Activated CD4-positive, alpha-beta memory T cell treated with anti-CD3 and anti-CD28 coated beads for 36 hours (primary cell): Measurements from ENCODE around the gene DUS2. TPM values are rescaled to one million over a fixed set of nuclear protein-coding genes. Genes with fewer than 3 reads are reported as not detected.
A peak's percentile ranks its signal among the peaks of the same experiment; 100 is the strongest.
"Not testable (repeated sequence)": the region's sequence is repeated elsewhere in the genome, so short reads cannot be mapped to it uniquely, and the experiment has no call there.

Experiments used
- CTCF ChIA-PET: fragments of 350-600 bp; sonication (Branson Sonifier 250); formaldehyde crosslinking; loops from one replicate; lab custom pipeline; 2021; ENCODE audit warnings: antibody characterized with exemption, inconsistent platforms; lab: Charles Lee
- POLR2A ChIA-PET: fragments of 350-600 bp; sonication (Branson Sonifier 250); formaldehyde crosslinking; loops from one replicate; lab custom pipeline; 2021; ENCODE audit warnings: antibody characterized with exemption; lab: Charles Lee
- DNase-seq: peaks from one replicate; pipeline ENCODE4 v3.0.0-alpha.2; 2020
- H3K27ac Mint-ChIP-seq: one replicate; pipeline ENCODE4 v1.8.0; 2021; ENCODE audit warnings: mixed read lengths
- H3K27me3 Mint-ChIP-seq: one replicate; pipeline ENCODE4 v1.8.0; 2021; ENCODE audit warnings: mixed read lengths
- H3K36me3 Mint-ChIP-seq: one replicate; pipeline ENCODE4 v1.8.0; 2021; ENCODE audit warnings: mixed read lengths
- H3K4me1 Mint-ChIP-seq: one replicate; pipeline ENCODE4 v1.8.0; 2021; ENCODE audit warnings: low read depth, mixed read lengths
- H3K4me3 Mint-ChIP-seq: one replicate; pipeline ENCODE4 v1.8.0; 2021; ENCODE audit warnings: mild to moderate bottlenecking, mixed read lengths
- H3K9me3 Mint-ChIP-seq: one replicate; pipeline ENCODE4 v1.8.0; 2021; ENCODE audit warnings: mixed read lengths
- intact Hi-C: fragments of 100-400 bp; cut with micrococcal nuclease; formaldehyde crosslinking; loops from one replicate; pipeline ENCODE4 v1.15.1; 2023
- total RNA-seq, 2 experiments: library from RNA; stranded (reverse); gene quantifications; one replicate each; pipeline ENCODE4 v1.2.3, GENCODE V29; 2021

The DUS2 gene
- total RNA-seq, 2 experiments from 2014 or later = 29.2 to 29.4 TPM

- Mint-ChIP-seq H3K36me3 (peaks cover 5% of the 10 kb centered on the region), H3K9me3 (no peaks in the 10 kb centered on the region), H3K4me3 (peak overlapping the region; percentile 86), H3K27ac (peak overlapping the region; percentile 97), H3K4me1 (peaks cover 63% of the 10 kb centered on the region), H3K27me3 (no peaks in the 10 kb centered on the region)
- ChIA-PET POLR2A (interaction anchor here (2.1 kb wide), 1 partner anchor 88 kb away, joined by 5 read pairs; the partner anchor contains the start of gene DPEP2), CTCF (interaction anchor here (0.8 to 2.4 kb wide), 4 partner anchors 9 to 144 kb away, joined by 3 to 8 read pairs (median 4); no protein-coding TSS in a partner anchor)
- no peak for DNase-seq
- intact Hi-C loops = loop anchor here (2.0 to 10.0 kb wide), 2 partner anchors 30 to 912 kb away; partner anchors contain the start of gene NOL3
Measured at GRCh38 chr16:68086860-68087268, 63.8 kb downstream of the DUS2 start.

- DNase-seq = no peak
- Mint-ChIP-seq H3K36me3 (peaks cover 5% of the 10 kb centered on the region), H3K27ac (peak overlapping the region; percentile 80), H3K4me3 (peak overlapping the region; percentile 86), H3K4me1 (peaks cover 60% of the 10 kb centered on the region), H3K27me3 (no peaks in the 10 kb centered on the region), H3K9me3 (no peaks in the 10 kb centered on the region)
- POLR2A ChIA-PET = no interaction called here
- intact Hi-C loops = loop anchor here (2.0 to 10.0 kb wide), 2 partner anchors 29 to 913 kb away; partner anchors contain the start of gene NOL3
- CTCF ChIA-PET = interaction anchor here (0.6 to 0.9 kb wide), 2 partner anchors 47 to 575 kb away, joined by 3 read pairs; no protein-coding TSS in a partner anchor
Measured at GRCh38 chr16:68087688-68088087, 64.6 kb downstream of the DUS2 start.

DNA sequence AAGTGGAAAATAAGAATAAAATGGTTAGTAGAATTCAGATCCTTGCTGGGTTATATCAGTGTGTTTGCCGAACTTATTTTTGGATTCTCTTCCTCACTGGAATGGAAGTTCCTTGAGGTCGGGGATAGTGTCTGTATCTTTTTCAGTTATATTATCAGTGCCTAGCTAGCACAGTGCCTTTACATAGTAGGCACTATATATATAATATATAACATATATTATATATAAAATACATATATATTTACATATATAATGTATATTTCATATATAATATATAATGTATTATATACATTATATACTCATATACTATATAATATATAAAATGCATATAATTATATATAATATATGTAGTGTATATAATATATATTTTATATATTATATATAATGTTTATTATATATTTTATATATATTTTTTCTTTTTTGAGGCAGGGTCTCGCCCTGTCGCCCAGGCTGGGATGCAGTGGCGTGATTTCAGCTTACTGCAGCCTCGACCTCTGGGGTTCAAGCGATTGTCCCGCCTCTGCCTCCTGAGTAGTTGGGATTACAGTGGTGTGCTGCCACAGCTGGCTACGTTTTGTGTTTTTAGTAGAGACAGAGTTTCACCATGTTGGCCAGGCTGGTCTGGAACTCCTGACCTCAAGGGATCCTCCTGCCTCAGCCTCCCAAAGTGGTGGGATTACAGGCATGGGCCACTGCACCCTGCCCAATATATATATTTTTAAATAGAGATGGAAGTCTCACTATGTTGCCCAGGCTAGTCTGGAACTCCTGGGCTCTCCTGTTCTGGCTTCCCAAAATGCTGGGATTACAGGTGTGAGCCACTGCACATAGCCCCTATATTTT lies 65.3 kb downstream of the DUS2 start:
- intact Hi-C loops = loop anchor here (10.0 kb wide), 1 partner anchor 914 kb away; the partner anchor contains the start of gene NOL3
- ChIA-PET CTCF (no interaction called here), POLR2A (no interaction called here)
- Mint-ChIP-seq H3K27ac (peak overlapping the region; percentile 80), H3K9me3 (no peaks in the 10 kb centered on the region), H3K36me3 (peaks cover 5% of the 10 kb centered on the region), H3K4me1 (peaks cover 60% of the 10 kb centered on the region), H3K4me3 (peak overlapping the region; percentile 86), H3K27me3 (no peaks in the 10 kb centered on the region)
- no peak for DNase-seq

DNA sequence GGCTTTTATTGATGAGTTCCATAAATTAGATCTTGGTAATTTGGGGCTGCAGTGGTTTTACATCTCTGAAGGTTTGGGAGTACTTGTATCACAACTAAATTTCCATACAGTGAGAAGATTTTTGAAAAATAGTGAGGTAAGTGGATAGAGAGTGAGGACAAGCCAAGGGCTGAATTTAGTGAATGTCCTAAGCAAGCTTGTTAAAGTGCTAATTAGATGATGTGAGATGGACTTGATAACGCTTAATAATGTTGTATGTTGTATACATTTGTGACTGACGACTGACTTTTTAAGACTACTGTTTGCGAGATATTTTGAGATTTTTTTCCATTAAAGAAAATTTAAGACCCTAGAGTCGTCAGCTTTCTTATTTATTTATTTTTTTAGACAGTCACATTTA lies 66.0 kb downstream of the DUS2 start:
- POLR2A ChIA-PET = no interaction called here
- no peaks in the 10 kb centered on the region for H3K27me3 Mint-ChIP-seq
- intact Hi-C loops = loop anchor here (10.0 kb wide), 1 partner anchor 914 kb away; the partner anchor contains the start of gene NOL3
- CTCF ChIA-PET = interaction anchor here (0.8 kb wide), 1 partner anchor 19 kb away, joined by 3 read pairs; no protein-coding TSS in a partner anchor
- H3K4me3 Mint-ChIP-seq = peak overlapping the region; percentile 63
- DNase-seq = no peak
- H3K9me3 Mint-ChIP-seq = no peaks in the 10 kb centered on the region
- peak overlapping the region; percentile 67 for H3K27ac Mint-ChIP-seq
- H3K4me1 Mint-ChIP-seq = peaks cover 60% of the 10 kb centered on the region
- peaks cover 5% of the 10 kb centered on the region for H3K36me3 Mint-ChIP-seq

GRCh38 chr16:68090130-68090529 lies 67.0 kb downstream of the DUS2 start:
- DNase-seq = no peak
- Mint-ChIP-seq H3K27ac (peak overlapping the region; percentile 20), H3K4me1 (peaks cover 65% of the 10 kb centered on the region), H3K4me3 (peak overlapping the region; percentile 21), H3K9me3 (no peaks in the 10 kb centered on the region), H3K27me3 (no peaks in the 10 kb centered on the region), H3K36me3 (peaks cover 5% of the 10 kb centered on the region)
- intact Hi-C loops = loop anchor here (5.0 kb wide), 1 partner anchor 122 kb away; no protein-coding TSS in a partner anchor
- CTCF ChIA-PET = interaction anchor here (1.1 kb wide), 1 partner anchor 27 kb away, joined by 3 read pairs; no protein-coding TSS in a partner anchor
- POLR2A ChIA-PET = interaction anchor here (0.6 kb wide), 1 partner anchor 94 kb away, joined by 3 read pairs; no protein-coding TSS in a partner anchor

DNA sequence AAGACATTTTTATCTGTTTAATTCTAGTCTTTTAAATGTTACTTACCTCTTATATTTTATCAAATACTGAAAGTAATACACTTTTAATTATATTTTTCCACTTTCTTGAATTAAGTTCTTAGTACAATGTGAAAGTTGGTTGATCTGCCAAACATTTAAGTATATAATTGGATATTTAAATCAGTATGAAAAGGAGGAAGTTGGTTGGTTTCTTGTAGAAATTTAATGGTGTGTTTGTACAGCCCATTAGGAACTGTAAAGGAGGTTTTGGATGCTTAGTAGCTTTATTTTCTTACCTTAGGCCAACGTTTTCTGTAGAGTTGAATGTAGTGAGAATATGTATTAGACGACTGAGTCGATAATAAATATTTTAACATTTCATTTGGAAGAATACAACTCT lies 67.4 kb downstream of the DUS2 start:
- H3K4me1 Mint-ChIP-seq = peaks cover 66% of the 10 kb centered on the region
- intact Hi-C loops = loop anchor here (5.0 kb wide), 1 partner anchor 122 kb away; no protein-coding TSS in a partner anchor
- H3K27me3 Mint-ChIP-seq = no peaks in the 10 kb centered on the region
- H3K36me3 Mint-ChIP-seq = peaks cover 5% of the 10 kb centered on the region
- no peaks in the 10 kb centered on the region for H3K9me3 Mint-ChIP-seq
- H3K27ac Mint-ChIP-seq = peak overlapping the region; percentile 49
- DNase-seq = no peak
- ChIA-PET POLR2A (interaction anchor here (0.6 kb wide), 1 partner anchor 95 kb away, joined by 3 read pairs; no protein-coding TSS in a partner anchor), CTCF (interaction anchor here (1.1 kb wide), 1 partner anchor 26 kb away, joined by 3 read pairs; no protein-coding TSS in a partner anchor)
- H3K4me3 Mint-ChIP-seq = peak overlapping the region; percentile 7

- H3K4me1 Mint-ChIP-seq = peaks cover 71% of the 10 kb centered on the region
- H3K36me3 Mint-ChIP-seq = peaks cover 4% of the 10 kb centered on the region
- H3K27me3 Mint-ChIP-seq = no peaks in the 10 kb centered on the region
- ChIA-PET CTCF (interaction anchor here (0.9 to 2.5 kb wide), 4 partner anchors 25 to 170 kb away, joined by 3 to 7 read pairs (median 3); no protein-coding TSS in a partner anchor), POLR2A (no interaction called here)
- intact Hi-C loops = loop anchor here (5.0 kb wide), 1 partner anchor 121 kb away; no protein-coding TSS in a partner anchor
- no peaks in the 10 kb centered on the region for H3K9me3 Mint-ChIP-seq
- no peak for DNase-seq
- peak overlapping the region; percentile 47 for H3K27ac Mint-ChIP-seq
- H3K4me3 Mint-ChIP-seq = no peak overlapping the region
Measured at GRCh38 chr16:68091380-68092261, 68.5 kb downstream of the DUS2 start.

GRCh38 chr16:68092275-68092674 lies 69.2 kb downstream of the DUS2 start:
- intact Hi-C loops = loop anchor here (5.0 kb wide), 1 partner anchor 120 kb away; no protein-coding TSS in a partner anchor
- CTCF ChIA-PET = interaction anchor here (1.0 to 2.8 kb wide), 5 partner anchors 8 to 169 kb away, joined by 3 to 28 read pairs (median 9); partner anchors contain the start of gene NFATC3

GRCh38 chr16:68093816-68094613 lies 70.9 kb downstream of the DUS2 start:
- ChIA-PET POLR2A (interaction anchor here (1.0 to 1.8 kb wide), 4 partner anchors 9 to 181 kb away, joined by 3 to 11 read pairs (median 3); partner anchors contain the start of gene NFATC3), CTCF (interaction anchor here (0.6 to 2.8 kb wide), 38 partner anchors 10 to 522 kb away, joined by 3 to 28 read pairs (median 5); partner anchors contain the start of genes NFATC3 and SLC7A6)
- no peaks in the 10 kb centered on the region for H3K27me3 Mint-ChIP-seq
- peaks cover 73% of the 10 kb centered on the region for H3K4me1 Mint-ChIP-seq
- DNase-seq = no peak
- H3K4me3 Mint-ChIP-seq = peak overlapping the region; percentile 0
- peaks cover 4% of the 10 kb centered on the region for H3K36me3 Mint-ChIP-seq
- no peaks in the 10 kb centered on the region for H3K9me3 Mint-ChIP-seq
- peak overlapping the region; percentile 50 for H3K27ac Mint-ChIP-seq
- intact Hi-C loops = loop anchor here (1.0 to 5.0 kb wide), 3 partner anchors 22 to 135 kb away; no protein-coding TSS in a partner anchor

More at GRCh38 chr16:68092275-68092674, 69.2 kb downstream of the DUS2 start:
- H3K4me3 Mint-ChIP-seq, H3K27ac Mint-ChIP-seq, H3K9me3 Mint-ChIP-seq, DNase-seq, H3K27me3 Mint-ChIP-seq, H3K36me3 Mint-ChIP-seq: not testable (repeated sequence)
- POLR2A ChIA-PET = interaction anchor here (1.2 kb wide), 1 partner anchor 182 kb away, joined by 3 read pairs; no protein-coding TSS in a partner anchor
- H3K4me1 Mint-ChIP-seq = peaks cover 75% of the 10 kb centered on the region

- Mint-ChIP-seq H3K36me3 (peaks cover 6% of the 10 kb centered on the region), H3K27ac (peak overlapping the region; percentile 50), H3K4me3 (no peak overlapping the region), H3K27me3 (no peaks in the 10 kb centered on the region), H3K9me3 (no peaks in the 10 kb centered on the region), H3K4me1 (peaks cover 71% of the 10 kb centered on the region)
- ChIA-PET POLR2A (interaction anchor here (1.0 to 1.1 kb wide), 2 partner anchors 9 to 47 kb away, joined by 3 read pairs; no protein-coding TSS in a partner anchor), CTCF (interaction anchor here (0.6 to 2.8 kb wide), 13 partner anchors 9 to 143 kb away, joined by 3 to 28 read pairs (median 6); no protein-coding TSS in a partner anchor)
- intact Hi-C loops = loop anchor here (1.0 to 5.0 kb wide), 3 partner anchors 22 to 134 kb away; no protein-coding TSS in a partner anchor
- DNase-seq = no peak
Measured at GRCh38 chr16:68094614-68094934, 71.5 kb downstream of the DUS2 start.
